ENCODE data around the gene KCNA5. TPM values are rescaled to one million over a fixed set of nuclear protein-coding genes. Genes with fewer than 3 reads are reported as not detected.

Gene KCNA5
- polyA plus RNA-seq, 1 donor (not counting 4 experiments of a cell fraction or from before 2014, with no cell fraction given) = not detected

GRCh38 chr12:5081016-5081415 lies 37.3 kb downstream of the KCNA5 start:
- Histone ChIP-seq H3K27me3 (ENCODE audit: control insufficient read depth, extremely low read depth, insufficient read depth, low read length) (peaks cover 13% of the 10 kb centered on the region), H4K20me1 (ENCODE audit: control insufficient read depth, extremely low read depth, insufficient read depth, low read length) (no peaks in the 10 kb centered on the region), H3K36me3 (ENCODE audit: control insufficient read depth in 2 of 2, extremely low read depth in 1 of 2, insufficient read depth in 2 of 2, low read length in 2 of 2) (no peaks in the 10 kb centered on the region), H3K4me3 (ENCODE audit: control insufficient read depth in 2 of 3, extremely low read depth in 1 of 3, insufficient read depth in 2 of 3, low read depth in 1 of 3, low read length in 3 of 3) (no peak overlapping the region), H2AFZ (ENCODE audit: control insufficient read depth, low read length) (no peak overlapping the region), H3K9ac (ENCODE audit: control insufficient read depth, extremely low read depth, insufficient read depth, low read length) (no peak overlapping the region), H3K4me1 (ENCODE audit: control insufficient read depth, extremely low read depth, insufficient read depth, low read length) (no peaks in the 10 kb centered on the region), H3K4me2 (ENCODE audit: control insufficient read depth, extremely low read depth, insufficient read depth, low read depth, low read length) (no peak overlapping the region), H3K9me1 (ENCODE audit: control insufficient read depth, extremely low read depth, insufficient read depth, low read length) (no peaks in the 10 kb centered on the region), H3K79me2 (ENCODE audit: control insufficient read depth, insufficient read depth, low read length) (no peaks in the 10 kb centered on the region), H3K9me3 (ENCODE audit: control insufficient read depth, low read depth, low read length) (no peaks in the 10 kb centered on the region), H3K27ac (ENCODE audit: control insufficient read depth, insufficient read depth, low read length) (no peak overlapping the region)
- no peak for DNase-seq (ENCODE audit: low read depth, low spot score)
- dilution Hi-C loops (cut with MboI; ENCODE audit: extremely low pct_ligation_motif_present, low sequenced_read_pairs) = no loop called here
- no peak for FAIRE-seq
- no peak for TF ChIP-seq EZH2 (IDR thresholded peaks at IDR 0.05; ENCODE audit: low read length)
- TF ChIP-seq, protein P1, sequence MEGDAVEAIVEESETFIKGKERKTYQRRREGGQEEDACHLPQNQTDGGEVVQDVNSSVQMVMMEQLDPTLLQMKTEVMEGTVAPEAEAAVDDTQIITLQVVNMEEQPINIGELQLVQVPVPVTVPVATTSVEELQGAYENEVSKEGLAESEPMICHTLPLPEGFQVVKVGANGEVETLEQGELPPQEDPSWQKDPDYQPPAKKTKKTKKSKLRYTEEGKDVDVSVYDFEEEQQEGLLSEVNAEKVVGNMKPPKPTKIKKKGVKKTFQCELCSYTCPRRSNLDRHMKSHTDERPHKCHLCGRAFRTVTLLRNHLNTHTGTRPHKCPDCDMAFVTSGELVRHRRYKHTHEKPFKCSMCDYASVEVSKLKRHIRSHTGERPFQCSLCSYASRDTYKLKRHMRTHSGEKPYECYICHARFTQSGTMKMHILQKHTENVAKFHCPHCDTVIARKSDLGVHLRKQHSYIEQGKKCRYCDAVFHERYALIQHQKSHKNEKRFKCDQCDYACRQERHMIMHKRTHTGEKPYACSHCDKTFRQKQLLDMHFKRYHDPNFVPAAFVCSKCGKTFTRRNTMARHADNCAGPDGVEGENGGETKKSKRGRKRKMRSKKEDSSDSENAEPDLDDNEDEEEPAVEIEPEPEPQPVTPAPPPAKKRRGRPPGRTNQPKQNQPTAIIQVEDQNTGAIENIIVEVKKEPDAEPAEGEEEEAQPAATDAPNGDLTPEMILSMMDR (optimal IDR thresholded peaks at IDR 0.05 in 1 of 3, IDR thresholded peaks at IDR 0.05 in 1 of 3, conservative IDR thresholded peaks at IDR 0.05 in 1 of 3; ENCODE audit: extremely low read depth in 1 of 3, insufficient read depth in 2 of 3, low read length in 3 of 3) = no peak

DNA sequence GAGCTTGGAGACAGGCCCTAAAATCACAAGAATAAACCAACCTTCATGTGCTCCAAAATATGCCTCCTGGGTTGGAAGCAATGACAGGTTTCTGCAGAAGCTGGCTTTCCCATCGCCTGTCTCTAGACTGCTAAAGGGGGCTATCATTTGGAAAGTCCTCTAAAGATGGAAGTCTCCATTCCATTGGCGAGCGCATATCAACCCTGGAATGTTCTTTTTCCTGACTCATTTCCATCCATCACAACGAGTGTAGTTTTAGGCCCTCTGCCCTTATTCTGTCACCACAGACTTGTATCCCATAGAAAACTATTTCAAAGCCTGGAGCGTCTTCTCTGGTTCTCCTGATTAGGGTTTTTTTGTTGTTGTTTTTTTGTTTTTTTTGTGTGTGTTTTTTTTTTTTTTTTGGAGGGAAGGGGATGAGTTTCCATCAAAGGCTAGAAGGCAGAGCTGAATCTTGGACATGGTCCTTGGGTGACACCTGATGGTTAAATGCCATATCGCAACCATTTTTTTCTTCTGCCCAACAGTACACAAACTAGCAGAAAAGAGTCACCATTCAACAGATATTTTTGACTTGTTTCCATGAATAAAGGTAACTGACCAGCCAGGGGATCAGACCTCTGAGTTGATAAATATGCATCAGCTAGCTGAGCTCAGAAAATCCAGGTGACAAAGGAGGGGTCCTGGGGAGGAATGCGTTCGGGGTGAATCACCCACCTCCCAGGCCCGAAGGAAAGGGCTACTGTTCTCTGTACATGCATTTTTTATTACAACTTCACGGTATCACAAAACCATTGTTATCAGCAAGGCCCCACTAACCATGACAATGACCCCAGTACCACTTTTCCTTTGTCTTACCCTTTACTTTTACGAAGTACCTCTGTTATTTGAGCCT lies 40.5 kb downstream of the KCNA5 start:
- Histone ChIP-seq H3K36me3 (ENCODE audit: control insufficient read depth in 2 of 2, extremely low read depth in 1 of 2, insufficient read depth in 2 of 2, low read length in 2 of 2) (no peaks in the 10 kb centered on the region), H3K4me1 (ENCODE audit: control insufficient read depth, extremely low read depth, insufficient read depth, low read length) (no peaks in the 10 kb centered on the region), H3K9ac (ENCODE audit: control insufficient read depth, extremely low read depth, insufficient read depth, low read length) (no peak overlapping the region), H3K9me1 (ENCODE audit: control insufficient read depth, extremely low read depth, insufficient read depth, low read length) (no peaks in the 10 kb centered on the region), H3K4me2 (ENCODE audit: control insufficient read depth, extremely low read depth, insufficient read depth, low read depth, low read length) (no peak overlapping the region), H3K27ac (ENCODE audit: control insufficient read depth, insufficient read depth, low read length) (no peak overlapping the region), H3K4me3 (ENCODE audit: control insufficient read depth in 2 of 3, extremely low read depth in 1 of 3, insufficient read depth in 2 of 3, low read depth in 1 of 3, low read length in 3 of 3) (no peak overlapping the region), H3K79me2 (ENCODE audit: control insufficient read depth, insufficient read depth, low read length) (no peaks in the 10 kb centered on the region), H3K27me3 (ENCODE audit: control insufficient read depth, extremely low read depth, insufficient read depth, low read length) (peaks cover 14% of the 10 kb centered on the region), H3K9me3 (ENCODE audit: control insufficient read depth, low read depth, low read length) (no peaks in the 10 kb centered on the region), H4K20me1 (ENCODE audit: control insufficient read depth, extremely low read depth, insufficient read depth, low read length) (no peaks in the 10 kb centered on the region), H2AFZ (ENCODE audit: control insufficient read depth, low read length) (no peak overlapping the region)
- TF ChIP-seq, protein P1 (optimal IDR thresholded peaks at IDR 0.05 in 1 of 3, IDR thresholded peaks at IDR 0.05 in 1 of 3, conservative IDR thresholded peaks at IDR 0.05 in 1 of 3; ENCODE audit: extremely low read depth in 1 of 3, insufficient read depth in 2 of 3, low read length in 3 of 3) = peak; percentile 57 to 72 (median 65)
- no peak for TF ChIP-seq EZH2 (IDR thresholded peaks at IDR 0.05; ENCODE audit: low read length)
- FAIRE-seq = peak; percentile 36
- DNase-seq (ENCODE audit: low read depth, low spot score) = peak; percentile 15
- dilution Hi-C loops (cut with MboI; ENCODE audit: extremely low pct_ligation_motif_present, low sequenced_read_pairs) = no loop called here

Measured in keratinocyte (primary cell).